RPMI7951 (cell line): ENCODE measurements around the gene SCN4B. TPM values are rescaled to one million over a fixed set of nuclear protein-coding genes. Genes with fewer than 3 reads are reported as not detected.

Experiments
- DNase-seq: peaks from one replicate; pipeline ENCODE4 v3.0.0-alpha.2; 2012; ENCODE audit warnings: low read depth
- total RNA-seq: library from RNA; depleted of rRNA; stranded (reverse); fragments of >200 nt; shearing (Covaris generic); gene quantifications from 2 replicates; pipeline ENCODE4 v1.2.3, GENCODE V29; 2014

SCN4B gene
- total RNA-seq, 1 experiment from 2014 or later = not detected

DNA sequence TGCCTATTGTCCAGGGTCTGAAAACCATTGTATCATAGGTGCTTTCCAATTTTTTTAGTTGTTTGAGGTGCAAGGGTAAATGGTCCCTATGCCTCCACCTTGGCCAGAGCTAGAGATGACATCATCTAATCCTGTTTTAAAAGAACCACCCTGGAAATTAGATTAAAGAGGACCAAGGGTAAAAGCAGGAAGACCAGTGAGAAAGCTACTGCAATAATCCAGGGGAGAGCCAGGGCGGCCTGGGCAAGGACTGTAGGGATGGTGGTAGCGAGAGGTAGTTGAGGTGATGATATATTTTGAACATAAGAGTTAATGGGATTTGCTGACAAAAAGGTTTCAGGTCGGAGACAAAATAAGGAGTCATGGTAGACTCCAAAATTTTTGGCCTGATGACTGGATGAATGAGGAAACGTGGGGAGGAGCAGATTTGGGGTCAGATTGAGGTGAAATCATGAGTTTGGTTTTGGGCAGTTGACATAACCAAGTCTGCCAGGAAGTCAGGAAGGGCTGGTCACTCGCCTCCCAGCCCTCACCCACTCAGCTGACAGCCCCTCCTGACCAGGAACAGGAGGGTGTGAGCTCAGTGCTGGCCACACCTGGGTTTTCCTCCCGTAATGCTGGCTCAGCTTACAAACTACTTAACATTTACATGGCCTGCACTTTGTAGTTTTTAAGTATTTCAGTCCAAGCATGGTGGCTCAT, 23.0 kb downstream of the SCN4B start:
- no peak for DNase-seq

DNA sequence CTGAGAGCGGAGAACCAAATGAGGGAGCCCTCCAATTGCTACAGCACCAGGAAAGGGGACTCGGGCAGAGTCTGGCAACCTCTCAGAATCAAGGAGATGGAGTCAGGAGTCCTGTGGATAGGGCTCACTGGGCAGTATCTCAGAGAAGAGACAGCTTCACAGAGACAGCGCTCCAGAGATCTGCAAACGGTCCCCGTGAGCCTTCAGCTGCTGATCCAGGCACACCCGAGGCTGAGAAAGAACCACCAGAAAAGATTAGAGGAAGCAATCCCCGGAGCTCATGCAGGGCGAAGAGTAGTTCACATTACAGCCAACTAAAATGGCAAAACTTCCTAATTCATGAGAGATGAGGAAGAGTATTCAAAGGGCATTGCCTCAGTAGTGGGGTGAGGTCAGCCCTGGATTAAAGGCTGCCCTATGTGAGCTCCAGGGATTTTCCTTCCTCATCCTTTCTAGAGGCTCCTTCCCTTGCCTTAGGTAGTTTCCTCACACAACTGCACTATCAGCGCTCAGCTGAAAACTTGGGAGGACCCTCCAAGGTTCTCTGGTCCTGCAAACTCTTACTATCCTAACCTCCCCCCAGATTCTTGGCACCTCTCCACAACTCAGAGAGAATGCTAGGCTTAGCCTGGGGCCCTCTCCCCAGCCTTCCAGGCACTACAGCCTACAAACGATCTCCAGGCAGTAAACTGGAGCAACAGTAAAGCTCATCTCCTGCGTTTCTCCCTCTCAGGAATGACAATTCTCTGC, 23.7 kb downstream of the SCN4B start:
- no peak for DNase-seq

DNA sequence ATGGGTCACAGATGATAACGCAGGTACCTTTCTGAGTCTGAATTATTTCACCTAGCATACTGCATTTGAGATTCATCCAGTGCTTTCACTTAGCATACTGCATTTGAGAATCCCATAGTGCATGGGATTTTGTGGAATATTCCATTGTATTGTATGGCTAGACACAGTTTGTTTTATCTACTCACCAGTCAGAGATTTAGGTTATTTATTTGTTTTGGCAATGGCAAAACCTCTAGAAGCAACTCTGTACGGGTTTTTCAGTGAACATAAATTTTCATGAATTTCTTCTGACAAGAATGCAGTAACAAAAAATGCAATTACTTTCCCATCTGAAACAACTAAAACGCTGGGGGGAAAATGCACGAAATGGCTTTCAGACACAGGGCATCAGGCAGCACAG, 24.3 kb downstream of the SCN4B start:
- no peak for DNase-seq

- DNase-seq = no peak
These were observed 26.4 kb downstream of the SCN4B start for GRCh38 chr11:118126082-118126838.

DNA sequence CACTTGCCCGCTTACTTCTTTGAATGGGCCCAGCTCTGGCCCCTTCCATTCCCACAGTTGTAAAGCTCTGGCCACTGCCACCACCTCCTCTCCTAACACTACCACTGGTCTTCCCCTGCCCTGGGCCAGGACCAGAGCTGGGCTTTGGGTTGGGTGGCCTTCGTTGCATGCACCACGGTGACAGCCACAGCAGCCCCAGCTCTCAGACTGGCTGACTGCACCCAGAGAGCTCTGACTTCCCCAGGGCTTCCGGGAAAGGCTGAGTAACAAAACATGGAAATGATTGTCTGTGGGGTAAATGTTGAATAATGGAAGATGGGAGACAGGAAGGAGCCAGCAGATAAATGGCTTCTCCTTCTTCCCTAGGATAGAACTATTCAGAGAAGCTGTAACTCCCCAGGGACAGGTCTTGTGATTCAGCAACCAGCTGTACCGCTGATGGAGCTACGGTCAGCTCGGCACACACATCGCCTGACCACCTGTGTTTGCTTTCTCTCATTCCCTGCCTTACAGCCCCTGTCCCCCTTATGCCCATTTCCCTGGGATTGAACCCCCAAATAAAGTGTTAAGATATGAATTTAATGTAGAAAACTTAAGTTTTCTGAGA, 27.6 kb downstream of the SCN4B start:
- DNase-seq = no peak

DNA sequence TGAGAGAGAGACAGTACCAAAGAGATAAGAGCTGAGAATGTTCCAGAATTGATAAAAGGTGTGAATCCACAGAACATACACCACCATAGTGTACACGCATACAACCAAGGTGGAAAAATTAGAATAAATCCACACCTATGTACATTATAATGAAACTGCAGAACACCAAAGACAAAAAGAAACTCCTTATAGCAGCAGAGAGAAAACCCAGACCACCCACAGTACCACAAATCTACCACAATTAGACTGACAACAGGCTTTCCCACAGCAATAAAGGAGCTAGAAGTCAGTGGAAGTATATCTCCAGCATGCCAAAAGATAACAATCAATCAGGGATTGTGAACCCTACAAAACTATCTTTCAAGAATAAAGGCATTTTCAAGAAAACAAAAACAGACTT, 31.8 kb downstream of the SCN4B start:
- no peak for DNase-seq

GRCh38 chr11:118117790-118118601, 34.6 kb downstream of the SCN4B start:
- DNase-seq = no peak

DNA sequence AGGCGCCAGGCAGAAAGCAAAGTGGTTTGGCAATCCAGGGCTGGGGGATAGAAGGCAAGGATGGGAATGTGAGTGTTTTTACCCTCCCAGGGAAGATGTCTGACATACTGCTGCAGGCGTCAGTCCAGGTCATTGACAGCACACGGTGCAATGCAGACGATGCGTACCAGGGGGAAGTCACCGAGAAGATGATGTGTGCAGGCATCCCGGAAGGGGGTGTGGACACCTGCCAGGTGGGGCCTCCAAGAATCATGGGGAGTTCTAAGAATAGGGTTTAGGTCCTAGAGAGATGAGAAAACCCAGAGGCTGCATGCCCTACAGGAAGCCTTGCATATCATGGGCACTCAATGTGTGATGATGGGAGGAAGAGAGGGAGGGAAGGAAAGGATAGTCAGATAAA, 37.6 kb downstream of the SCN4B start:
- DNase-seq = no peak

DNA sequence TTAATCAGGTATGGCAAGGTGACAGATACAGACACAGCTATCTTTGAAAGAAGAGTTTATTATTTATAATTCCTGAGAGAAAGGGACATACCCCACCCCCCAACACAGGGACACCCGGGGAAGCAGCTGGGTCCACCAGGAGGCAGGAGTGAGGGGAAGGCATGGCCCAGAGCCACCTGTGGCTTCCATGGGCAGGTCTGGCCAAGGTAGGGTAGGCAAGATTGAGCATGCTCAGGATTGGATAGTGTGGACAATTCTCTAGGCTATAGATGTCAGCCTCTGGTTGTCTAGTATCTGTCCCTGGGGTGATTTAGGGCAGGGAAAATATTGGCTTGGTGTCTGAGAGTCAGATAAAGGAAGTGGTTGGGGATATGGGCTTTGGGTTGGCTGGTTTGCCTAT, 38.4 kb downstream of the SCN4B start:
- DNase-seq = no peak

DNA sequence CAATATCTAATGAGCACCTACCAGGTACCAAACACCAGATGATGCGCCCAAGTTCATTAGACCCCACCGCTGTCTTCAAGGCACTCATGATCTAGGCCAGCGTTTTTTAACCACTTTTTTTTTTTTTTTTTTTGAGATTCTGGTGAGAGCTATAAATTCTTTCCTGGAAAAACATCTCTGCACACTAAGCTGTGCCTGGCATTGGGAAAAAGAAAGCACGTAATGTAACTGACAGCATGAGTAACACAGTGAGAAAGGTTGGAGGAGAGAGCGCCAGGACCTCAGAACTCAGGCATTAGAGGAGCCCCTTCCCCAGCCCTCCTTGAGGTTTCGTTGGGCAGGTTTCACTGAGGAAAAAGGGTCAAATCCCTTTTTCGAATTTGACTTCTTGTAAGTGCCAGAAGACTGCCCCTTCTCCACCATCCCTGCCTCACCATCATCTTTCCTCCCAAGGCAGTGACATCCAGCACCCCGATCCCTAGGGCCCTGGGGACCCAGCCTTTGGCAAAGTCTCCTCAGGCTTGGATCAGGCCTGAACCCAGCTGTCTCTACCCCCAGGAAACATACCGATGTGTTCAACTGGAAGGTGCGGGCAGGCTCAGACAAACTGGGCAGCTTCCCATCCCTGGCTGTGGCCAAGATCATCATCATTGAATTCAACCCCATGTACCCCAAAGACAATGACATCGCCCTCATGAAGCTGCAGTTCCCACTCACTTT, 39.8 kb downstream of the SCN4B start:
- DNase-seq = no peak

GRCh38 chr11:118111744-118112035, 40.9 kb downstream of the SCN4B start:
- DNase-seq = no peak

DNA sequence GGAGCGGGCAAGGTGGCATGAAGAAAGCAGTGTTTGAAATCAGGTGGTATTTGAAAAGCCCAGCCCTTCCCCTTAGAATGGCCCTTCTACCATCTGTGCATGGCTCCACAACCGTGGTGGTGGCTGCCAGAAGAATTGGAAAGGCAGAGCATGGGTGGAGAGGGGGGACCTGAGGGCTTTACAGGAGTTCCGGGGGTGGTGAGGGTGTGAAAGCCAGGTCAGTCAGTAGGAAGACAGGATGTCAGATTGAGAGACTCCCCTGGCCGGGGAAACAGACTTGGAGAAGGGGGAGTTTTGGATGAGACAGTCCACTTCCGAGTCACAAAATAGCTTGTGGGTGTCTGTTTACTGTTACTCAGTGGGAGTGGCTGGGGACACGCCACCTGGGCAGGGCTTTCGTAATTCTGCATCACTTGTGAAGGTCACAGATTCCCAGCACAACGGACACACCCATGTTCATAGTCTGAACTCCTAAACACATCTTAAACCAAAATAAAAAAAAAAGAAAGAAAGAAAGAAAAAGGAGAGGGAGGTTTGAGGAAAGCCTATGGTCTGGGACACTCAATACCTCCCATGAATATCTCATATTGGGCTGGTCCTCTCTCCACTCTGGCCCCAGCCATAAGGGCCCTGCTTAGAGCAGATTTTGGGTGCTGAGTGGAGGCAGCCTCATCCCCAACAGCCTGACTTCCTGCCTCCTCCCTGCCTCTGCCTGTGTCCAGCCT, 41.4 kb downstream of the SCN4B start:
- no peak for DNase-seq

DNA sequence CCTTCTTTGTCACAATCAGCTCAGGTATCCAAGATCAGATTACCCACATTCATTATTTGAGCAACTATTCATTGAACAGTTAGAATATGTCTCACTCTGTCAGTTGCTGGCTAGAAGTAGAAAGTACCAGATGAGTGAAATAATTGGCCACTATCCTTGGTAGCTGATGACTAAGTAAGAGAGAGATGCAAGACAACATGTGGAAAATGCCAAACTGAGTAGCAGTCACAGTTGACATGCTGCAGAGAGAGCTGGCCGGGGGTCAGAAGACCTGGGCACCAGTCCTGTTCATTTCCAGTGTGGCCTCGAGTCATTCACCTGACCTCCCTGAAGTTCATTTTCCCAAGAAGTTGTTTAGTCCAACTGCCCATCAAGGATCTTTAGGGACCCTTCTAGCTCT, 43.4 kb downstream of the SCN4B start:
- DNase-seq = peak; percentile 14

GRCh38 chr11:118108513-118108912, 44.1 kb downstream of the SCN4B start:
- DNase-seq = no peak

DNA sequence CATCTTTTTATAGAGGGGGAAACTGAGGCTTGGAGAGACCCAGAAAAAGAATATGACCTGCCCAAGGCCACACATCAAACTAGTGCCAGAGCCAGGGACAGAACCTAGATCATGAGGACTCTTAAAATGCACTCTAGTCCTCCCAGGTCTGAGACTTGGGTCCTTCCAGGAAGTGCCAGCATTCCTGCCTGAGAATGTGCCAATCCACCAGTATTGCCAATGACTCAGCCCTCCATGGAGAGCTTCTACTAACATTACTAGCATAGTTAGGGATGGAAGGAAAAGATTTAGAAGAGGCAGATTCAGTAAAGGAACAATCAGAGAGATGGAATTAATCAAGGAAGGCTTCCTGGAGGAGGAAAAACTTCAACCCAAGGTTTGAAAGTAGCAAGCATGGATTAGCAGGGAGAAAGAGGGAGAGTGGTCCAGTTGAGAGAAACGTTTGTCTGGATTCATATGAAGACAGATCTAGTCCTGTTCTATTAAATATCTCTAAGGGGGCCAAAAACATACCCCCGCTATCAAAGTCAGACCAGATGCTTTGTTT, 45.8 kb downstream of the SCN4B start:
- no peak for DNase-seq

GRCh38 chr11:118105657-118106305, 46.8 kb downstream of the SCN4B start:
- DNase-seq = no peak

GRCh38 chr11:118104491-118104890, 48.1 kb downstream of the SCN4B start:
- DNase-seq = no peak

GRCh38 chr11:118102721-118103261, 49.8 kb downstream of the SCN4B start:
- DNase-seq = no peak

GRCh38 chr11:118100691-118101232, 51.9 kb downstream of the SCN4B start:
- no peak for DNase-seq
